ENCODE data around the gene TINAGL1. TPM values are rescaled to one million over a fixed set of nuclear protein-coding genes. Genes with fewer than 3 reads are reported as not detected.

Gene TINAGL1
- total and polyA plus RNA-seq, 4 donors, result 64.1 to 90.9 (median 84.2) TPM

DNA sequence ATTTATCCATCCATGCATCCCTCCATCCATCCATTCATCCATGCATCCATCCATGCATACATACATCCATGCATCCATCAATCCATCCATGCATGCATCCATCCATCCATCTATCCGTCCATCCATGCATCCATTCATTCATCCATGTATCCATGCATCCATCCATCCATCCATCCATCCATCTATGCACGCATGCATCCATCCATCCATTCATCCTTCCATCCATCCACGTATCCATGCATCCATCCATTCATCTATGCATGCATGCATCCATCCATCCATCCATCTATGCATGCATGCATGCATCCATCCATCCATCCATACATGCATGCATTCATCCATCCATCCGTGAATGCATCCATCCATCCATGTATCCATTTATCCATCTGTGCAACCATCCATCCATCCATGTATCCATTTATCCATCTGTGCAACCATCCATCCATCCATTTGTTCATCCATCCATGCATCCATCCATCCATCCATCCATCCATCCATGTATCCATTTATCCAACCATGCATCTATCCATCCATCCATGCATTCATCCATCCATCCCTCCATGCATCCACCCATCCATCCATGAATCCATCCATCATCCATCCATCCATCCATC, 30.3 kb upstream of the TINAGL1 start:
- Histone ChIP-seq H3K27me3 (ENCODE audit: control insufficient read depth in 3 of 3, insufficient read depth in 3 of 3, low read length in 2 of 3) (peaks cover 0 to 4% (median 0%) of the 10 kb centered on the region in 3 donors), H3K9me3 (ENCODE audit: control insufficient read depth in 4 of 4, insufficient read depth in 3 of 4, low read length in 3 of 4) (peaks cover 0 to 6% (median 1%) of the 10 kb centered on the region in 4 donors), H3K9ac (ENCODE audit: insufficient read depth in 1 of 2, low read length in 2 of 2) (no peak overlapping the region), H3K4me3 (no peak overlapping the region), H3K36me3 (ENCODE audit: control insufficient read depth in 4 of 4, insufficient read depth in 4 of 4, low read length in 4 of 4) (no peaks in the 10 kb centered on the region), H3K4me1 (ENCODE audit: control insufficient read depth in 5 of 5, insufficient read depth in 5 of 5, low read length in 5 of 5) (peaks cover 0 to 4% (median 3%) of the 10 kb centered on the region in 5 donors), H3K27ac (ENCODE audit: low read depth in 1 of 2, low read length in 1 of 2) (no peak overlapping the region)
- no peak for ATAC-seq (ENCODE audit: insufficient read depth, low FRiP score)
- 91 to 95% methylated on average over 4 of the region's 4 CpGs for WGBS, 2 donors
- DNase-seq, result no peak
- TF ChIP-seq, protein P1, sequence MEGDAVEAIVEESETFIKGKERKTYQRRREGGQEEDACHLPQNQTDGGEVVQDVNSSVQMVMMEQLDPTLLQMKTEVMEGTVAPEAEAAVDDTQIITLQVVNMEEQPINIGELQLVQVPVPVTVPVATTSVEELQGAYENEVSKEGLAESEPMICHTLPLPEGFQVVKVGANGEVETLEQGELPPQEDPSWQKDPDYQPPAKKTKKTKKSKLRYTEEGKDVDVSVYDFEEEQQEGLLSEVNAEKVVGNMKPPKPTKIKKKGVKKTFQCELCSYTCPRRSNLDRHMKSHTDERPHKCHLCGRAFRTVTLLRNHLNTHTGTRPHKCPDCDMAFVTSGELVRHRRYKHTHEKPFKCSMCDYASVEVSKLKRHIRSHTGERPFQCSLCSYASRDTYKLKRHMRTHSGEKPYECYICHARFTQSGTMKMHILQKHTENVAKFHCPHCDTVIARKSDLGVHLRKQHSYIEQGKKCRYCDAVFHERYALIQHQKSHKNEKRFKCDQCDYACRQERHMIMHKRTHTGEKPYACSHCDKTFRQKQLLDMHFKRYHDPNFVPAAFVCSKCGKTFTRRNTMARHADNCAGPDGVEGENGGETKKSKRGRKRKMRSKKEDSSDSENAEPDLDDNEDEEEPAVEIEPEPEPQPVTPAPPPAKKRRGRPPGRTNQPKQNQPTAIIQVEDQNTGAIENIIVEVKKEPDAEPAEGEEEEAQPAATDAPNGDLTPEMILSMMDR (IDR thresholded peaks at IDR 0.05; ENCODE audit: control extremely low read depth, extremely low read depth), result no peak

DNA sequence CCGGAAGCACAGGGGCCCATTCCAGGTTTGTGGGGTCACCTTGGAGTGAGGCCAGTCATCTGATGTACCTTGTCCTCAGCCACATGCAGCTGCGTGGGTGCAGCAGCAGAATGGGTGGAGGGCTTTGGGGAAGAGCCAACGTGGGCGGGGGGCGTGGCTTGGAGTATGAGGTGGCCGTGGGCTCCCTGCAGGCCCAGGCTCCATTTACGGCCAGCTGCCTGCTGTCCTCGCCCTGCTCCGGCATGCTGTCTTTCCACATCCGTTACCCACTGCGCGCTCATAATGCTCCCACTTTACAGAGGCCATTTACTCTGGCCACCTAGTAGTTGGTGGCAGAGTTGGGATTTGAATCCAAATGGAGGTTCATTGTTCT, 27.8 kb upstream of the TINAGL1 start:
- no peaks in the 10 kb centered on the region for H3K36me3 ChIP-seq (ENCODE audit: control insufficient read depth in 4 of 4, insufficient read depth in 4 of 4, low read length in 4 of 4)
- no peak overlapping the region for H3K27ac ChIP-seq (ENCODE audit: low read depth in 1 of 2, low read length in 1 of 2)
- WGBS, 2 donors, result 46 to 66% methylated on average over 9 to 12 of the region's 12 CpGs
- no peak overlapping the region for H3K9ac ChIP-seq (ENCODE audit: insufficient read depth in 1 of 2, low read length in 2 of 2)
- DNase-seq (no peak), ATAC-seq (ENCODE audit: insufficient read depth, low FRiP score) (peak; percentile 7)
- TF ChIP-seq, protein P1 (IDR thresholded peaks at IDR 0.05; ENCODE audit: control extremely low read depth, extremely low read depth), result no peak
- H3K27me3 ChIP-seq (ENCODE audit: control insufficient read depth in 3 of 3, insufficient read depth in 3 of 3, low read length in 2 of 3), result peaks cover 0 to 4% (median 0%) of the 10 kb centered on the region in 3 donors
- no peak overlapping the region for H3K4me3 ChIP-seq
- H3K4me1 ChIP-seq (ENCODE audit: control insufficient read depth in 5 of 5, insufficient read depth in 5 of 5, low read length in 5 of 5), result peaks cover 0 to 4% (median 3%) of the 10 kb centered on the region in 5 donors
- H3K9me3 ChIP-seq (ENCODE audit: control insufficient read depth in 4 of 4, insufficient read depth in 3 of 4, low read length in 3 of 4), result no peaks in the 10 kb centered on the region

DNA sequence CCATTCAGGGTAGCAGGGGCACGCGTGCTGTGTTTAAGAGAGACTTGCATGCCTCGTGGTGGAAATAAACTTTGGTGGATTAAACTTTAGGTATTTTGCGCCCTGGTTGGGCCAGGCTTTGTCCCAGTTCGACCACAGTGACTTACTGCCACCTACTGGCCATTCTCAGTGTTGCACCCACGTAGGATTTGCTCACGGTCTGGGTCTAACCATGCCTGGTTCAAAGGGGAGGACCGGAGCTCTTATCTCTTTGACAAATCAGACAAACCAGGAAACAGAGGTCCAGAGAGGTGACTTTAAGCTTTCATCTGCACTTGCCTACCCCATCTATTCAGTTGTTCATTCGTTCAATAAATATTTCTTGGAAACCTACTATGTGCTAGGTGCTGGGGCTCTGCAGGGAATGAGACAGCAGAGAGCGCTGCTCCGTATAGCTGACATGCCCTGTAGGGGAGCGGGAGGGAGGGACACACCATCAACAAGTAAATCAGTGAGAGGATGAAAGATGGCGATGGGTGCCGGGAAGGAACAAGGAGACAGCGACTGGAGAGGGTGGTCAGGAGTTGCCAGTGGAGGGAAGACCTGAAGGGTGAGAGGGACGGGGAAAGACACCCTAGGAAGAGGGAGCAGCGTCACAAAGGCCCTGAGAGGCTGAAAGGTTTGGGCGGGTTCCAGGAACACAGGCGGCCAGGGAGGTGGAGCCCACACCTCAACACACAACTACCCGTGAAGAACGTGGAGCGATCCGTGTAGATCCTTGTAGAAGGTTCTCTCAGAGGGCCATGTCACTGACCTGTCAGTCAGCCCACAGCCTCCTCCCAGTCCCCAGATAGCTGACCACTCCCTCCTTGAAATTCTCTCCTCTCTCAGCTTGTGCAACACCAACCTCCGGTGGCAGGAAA, 27.2 kb upstream of the TINAGL1 start:
- Histone ChIP-seq H3K9ac (ENCODE audit: insufficient read depth in 1 of 2, low read length in 2 of 2) (no peak overlapping the region), H3K36me3 (ENCODE audit: control insufficient read depth in 4 of 4, insufficient read depth in 4 of 4, low read length in 4 of 4) (no peaks in the 10 kb centered on the region), H3K27ac (ENCODE audit: low read depth in 1 of 2, low read length in 1 of 2) (peak overlapping the region in 1 of 2 donors; percentile 26), H3K9me3 (ENCODE audit: control insufficient read depth in 4 of 4, insufficient read depth in 3 of 4, low read length in 3 of 4) (no peaks in the 10 kb centered on the region), H3K4me3 (no peak overlapping the region), H3K27me3 (ENCODE audit: control insufficient read depth in 3 of 3, insufficient read depth in 3 of 3, low read length in 2 of 3) (peaks cover 0 to 4% (median 4%) of the 10 kb centered on the region in 3 donors), H3K4me1 (ENCODE audit: control insufficient read depth in 5 of 5, insufficient read depth in 5 of 5, low read length in 5 of 5) (peaks cover 0 to 4% (median 3%) of the 10 kb centered on the region in 5 donors)
- DNase-seq, result peak; percentile 90 to 93 (median 90)
- WGBS, 2 donors, result 2 to 3% methylated on average over 24 of the region's 24 CpGs
- TF ChIP-seq, protein P1 (IDR thresholded peaks at IDR 0.05; ENCODE audit: control extremely low read depth, extremely low read depth), result peak; percentile 94
- peak; percentile 90 for ATAC-seq (ENCODE audit: insufficient read depth, low FRiP score)

Data from lung (tissue), 12 donors.